HEK293 (cell line): ENCODE results near the gene TAGAP.

Source experiments
- CTCF ChIA-PET: fragments of 350-600 bp; formaldehyde crosslinking; extraction: SDS; loops from one replicate; lab custom pipeline; 2021; ENCODE audit warnings: antibody characterized with exemption; lab: Yijun Ruan, JAX
- POLR2A ChIA-PET: fragments of 300-600 bp; formaldehyde crosslinking; extraction: SDS; loops from one replicate; lab custom pipeline; 2020; ENCODE audit warnings: antibody characterized with exemption, inconsistent platforms; lab: Yijun Ruan, JAX
- H3K27ac ChIP-seq: fragments of 200-500 bp; sonication (Bioruptor generic); 2 replicates; pipeline ENCODE4 v1.5.1; 2014; ENCODE audit warnings: low read depth, low read length, control low read depth, inconsistent platforms; ENCODE audit errors: extremely low read depth
- H3K36me3 ChIP-seq, 2 experiments: fragments of 200-500 bp in 1 of 2; sonication (Bioruptor generic) in 1 of 2; 1 replicate in 1 of 2; 2 replicates in 1 of 2; pipeline ENCODE4 v1.5.1; 2014 to 2017; ENCODE audit warnings: inconsistent platforms in 2 of 2, low read length in 2 of 2; ENCODE audit not compliant: control insufficient read depth in 2 of 2, insufficient read depth in 1 of 2
- H3K4me1 ChIP-seq: fragments of 200-500 bp; sonication (Bioruptor generic); 2 replicates; pipeline ENCODE4 v1.5.1; 2014; ENCODE audit warnings: mild to moderate bottlenecking, low read length, inconsistent platforms; ENCODE audit not compliant: control insufficient read depth, insufficient read depth
- H3K4me3 ChIP-seq: 2 replicates; pipeline ENCODE4 v1.5.1; 2011; ENCODE audit warnings: low read depth, mild to moderate bottlenecking, control low read depth, low read length, moderate library complexity
- H3K9me3 ChIP-seq: fragments of 200-500 bp; sonication (Bioruptor generic); 2 replicates; pipeline ENCODE4 v1.5.1; 2014; ENCODE audit warnings: low read depth, low read length, inconsistent platforms; ENCODE audit not compliant: control insufficient read depth, insufficient read depth
- HOXD13 ChIP-seq: sonication (generic); formaldehyde crosslinking; IDR thresholded peaks from 2 replicates; pipeline ENCODE4 v1.8.0; 2022; ENCODE audit warnings: missing genetic modification reagents, borderline replicate concordance
- SP7 ChIP-seq: fragments of 450-650 bp; formaldehyde crosslinking; IDR thresholded peaks from 2 replicates; pipeline ENCODE4 v1.5.1; 2016; ENCODE audit warnings: missing biosample characterization, missing genetic modification characterization
- ZBTB20 ChIP-seq: fragments of 450-650 bp; formaldehyde crosslinking; IDR thresholded peaks from 2 replicates; pipeline ENCODE4 v1.5.1; 2016; ENCODE audit warnings: missing biosample characterization, missing genetic modification characterization
- ZBTB8A ChIP-seq: fragments of 450-650 bp; formaldehyde crosslinking; IDR thresholded peaks from 2 replicates; pipeline ENCODE4 v1.5.1; 2016; ENCODE audit warnings: missing biosample characterization, missing genetic modification characterization
- ZFP69B ChIP-seq: fragments of 450-650 bp; formaldehyde crosslinking; IDR thresholded peaks from 2 replicates; pipeline ENCODE4 v1.5.1; 2016; ENCODE audit warnings: missing biosample characterization, missing genetic modification characterization
- ZIC2 ChIP-seq: fragments of 450-650 bp; formaldehyde crosslinking; IDR thresholded peaks from 2 replicates; pipeline ENCODE4 v1.5.1; 2016; ENCODE audit warnings: missing biosample characterization, missing genetic modification characterization
- ZNF175 ChIP-seq: fragments of 450-650 bp; formaldehyde crosslinking; IDR thresholded peaks from 2 replicates; pipeline ENCODE4 v1.5.1; 2016; ENCODE audit warnings: missing biosample characterization, missing genetic modification characterization
- ZNF211 ChIP-seq: fragments of 450-650 bp; formaldehyde crosslinking; IDR thresholded peaks from 2 replicates; pipeline ENCODE4 v1.5.1; 2016; ENCODE audit warnings: low read depth, missing biosample characterization, missing genetic modification characterization
- ZNF302 ChIP-seq: fragments of 450-650 bp; formaldehyde crosslinking; IDR thresholded peaks from 2 replicates; pipeline ENCODE4 v1.5.1; 2016; ENCODE audit warnings: missing biosample characterization, missing genetic modification characterization, low read depth
- ZNF37A ChIP-seq: fragments of 450-650 bp; IDR thresholded peaks from 2 replicates; pipeline ENCODE4 v1.5.1; 2018; ENCODE audit warnings: missing biosample characterization, missing genetic modification characterization
- ZNF571 ChIP-seq: fragments of 450-650 bp; formaldehyde crosslinking; IDR thresholded peaks from 2 replicates; pipeline ENCODE4 v1.5.0; 2017; ENCODE audit warnings: missing biosample characterization, missing genetic modification characterization
- ZNF596 ChIP-seq: fragments of 450-650 bp; IDR thresholded peaks from 2 replicates; pipeline ENCODE4 v1.5.0; 2018; ENCODE audit warnings: missing biosample characterization, mild to moderate bottlenecking, missing genetic modification characterization, moderate library complexity
- ZNF600 ChIP-seq: fragments of 450-650 bp; formaldehyde crosslinking; IDR thresholded peaks from 2 replicates; pipeline ENCODE4 v1.5.1; 2016; ENCODE audit warnings: missing biosample characterization, missing genetic modification characterization
- ZNF621 ChIP-seq: fragments of 450-650 bp; formaldehyde crosslinking; IDR thresholded peaks from 2 replicates; pipeline ENCODE4 v1.5.1; 2017; ENCODE audit warnings: missing biosample characterization, missing genetic modification characterization
- ZNF701 ChIP-seq: fragments of 450-650 bp; formaldehyde crosslinking; IDR thresholded peaks from 2 replicates; pipeline ENCODE4 v1.5.1; 2016; ENCODE audit warnings: missing biosample characterization, missing genetic modification characterization
- ZNF747 ChIP-seq: fragments of 450-650 bp; formaldehyde crosslinking; IDR thresholded peaks from 2 replicates; pipeline ENCODE4 v1.5.1; 2016; ENCODE audit warnings: missing biosample characterization, missing genetic modification characterization
- ZNF768 ChIP-seq: fragments of 450-650 bp; formaldehyde crosslinking; IDR thresholded peaks from 2 replicates; pipeline ENCODE4 v1.5.1; 2018; ENCODE audit warnings: missing biosample characterization, mild to moderate bottlenecking, missing genetic modification characterization
- ZNF837 ChIP-seq: fragments of 450-650 bp; formaldehyde crosslinking; IDR thresholded peaks from 2 replicates; pipeline ENCODE4 v1.5.1; 2016; ENCODE audit warnings: missing biosample characterization, missing genetic modification characterization
- ZSCAN5A ChIP-seq: fragments of 450-650 bp; formaldehyde crosslinking; IDR thresholded peaks from 2 replicates; pipeline ENCODE4 v1.5.1; 2016; ENCODE audit warnings: missing biosample characterization, missing genetic modification characterization
- TF ChIP-seq, protein P1 (sequence below): fragments of 450-650 bp; formaldehyde crosslinking; IDR thresholded peaks from 2 replicates; pipeline ENCODE4 v1.5.1; 2016; ENCODE audit warnings: missing biosample characterization, missing genetic modification characterization
- TF ChIP-seq, protein P2 (sequence below): fragments of 450-650 bp; formaldehyde crosslinking; IDR thresholded peaks from 2 replicates; pipeline ENCODE4 v1.5.1; 2017; ENCODE audit warnings: missing biosample characterization, missing genetic modification characterization
- TF ChIP-seq, protein P3 (sequence below): sonication (generic); formaldehyde crosslinking; IDR thresholded peaks from 2 replicates; pipeline ENCODE4 v1.8.1; 2022; ENCODE audit warnings: mild to moderate bottlenecking, moderate library complexity, missing genetic modification reagents
- TF ChIP-seq, protein P4 (sequence below): fragments of 450-650 bp; formaldehyde crosslinking; IDR thresholded peaks from 2 replicates; pipeline ENCODE4 v1.5.1; 2016; ENCODE audit warnings: missing biosample characterization, missing genetic modification characterization

TAGAP gene

DNA sequence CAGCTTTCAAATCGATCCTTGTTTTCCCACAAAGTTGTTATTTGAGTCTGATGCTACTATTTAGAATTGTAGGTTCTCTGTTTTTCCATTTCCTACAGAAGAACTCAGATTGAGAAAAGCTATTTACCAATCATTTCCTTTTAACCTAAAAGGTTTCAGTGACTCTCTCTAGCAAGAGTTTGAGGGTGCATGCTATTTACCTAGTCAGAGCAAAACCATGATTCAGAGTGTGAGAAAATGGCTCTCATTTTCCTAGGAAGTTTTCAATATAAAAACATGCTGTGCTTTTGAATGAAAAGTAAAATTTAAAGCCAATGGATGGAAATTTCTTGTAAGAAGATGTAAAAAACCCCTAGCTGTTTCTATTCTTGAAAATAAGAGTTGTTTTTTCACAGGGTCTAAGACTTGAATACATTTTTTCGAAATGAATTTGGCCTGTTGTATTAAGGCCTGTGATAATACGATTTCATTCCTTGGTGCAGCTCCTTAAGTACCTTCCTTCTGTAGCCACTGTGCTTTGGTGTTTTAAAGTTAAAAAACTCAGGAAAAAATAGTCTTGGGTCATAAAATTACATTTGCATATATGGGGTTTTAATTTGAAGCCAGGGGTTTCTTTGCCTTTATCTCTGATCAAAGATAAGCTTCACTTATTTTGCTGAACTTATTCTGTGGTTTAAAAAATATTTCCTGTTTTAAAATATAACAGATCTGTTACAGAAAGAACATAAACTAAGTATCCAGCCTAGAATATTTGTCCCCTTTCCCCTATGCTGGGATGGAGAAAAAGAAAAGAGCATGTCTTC is 26.8 kb downstream of the TAGAP start (continued):
- TF ChIP-seq, protein P1, sequence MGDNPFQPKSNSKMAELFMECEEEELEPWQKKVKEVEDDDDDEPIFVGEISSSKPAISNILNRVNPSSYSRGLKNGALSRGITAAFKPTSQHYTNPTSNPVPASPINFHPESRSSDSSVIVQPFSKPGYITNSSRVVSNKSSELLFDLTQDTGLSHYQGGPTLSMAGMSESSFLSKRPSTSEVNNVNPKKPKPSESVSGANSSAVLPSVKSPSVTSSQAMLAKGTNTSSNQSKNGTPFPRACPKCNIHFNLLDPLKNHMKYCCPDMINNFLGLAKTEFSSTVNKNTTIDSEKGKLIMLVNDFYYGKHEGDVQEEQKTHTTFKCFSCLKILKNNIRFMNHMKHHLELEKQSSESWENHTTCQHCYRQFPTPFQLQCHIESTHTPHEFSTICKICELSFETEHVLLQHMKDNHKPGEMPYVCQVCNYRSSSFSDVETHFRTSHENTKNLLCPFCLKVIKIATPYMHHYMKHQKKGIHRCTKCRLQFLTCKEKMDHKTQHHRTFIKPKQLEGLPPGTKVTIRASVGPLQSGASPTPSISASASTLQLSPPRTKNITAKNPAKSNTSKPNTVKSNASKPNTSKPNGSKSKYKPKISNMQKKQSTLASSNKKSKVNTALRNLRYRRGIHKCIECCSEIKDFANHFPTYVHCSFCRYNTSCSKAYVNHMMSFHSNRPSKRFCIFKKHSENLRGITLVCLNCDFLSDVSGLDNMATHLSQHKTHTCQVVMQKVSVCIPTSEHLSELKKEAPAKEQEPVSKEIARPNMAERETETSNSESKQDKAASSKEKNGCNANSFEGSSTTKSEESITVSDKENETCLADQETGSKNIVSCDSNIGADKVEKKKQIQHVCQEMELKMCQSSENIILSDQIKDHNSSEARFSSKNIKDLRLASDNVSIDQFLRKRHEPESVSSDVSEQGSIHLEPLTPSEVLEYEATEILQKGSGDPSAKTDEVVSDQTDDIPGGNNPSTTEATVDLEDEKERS (tag by site-specific recombination) = no peak
- TF ChIP-seq ZSCAN5A (tag by site-specific recombination) = no peak
- TF ChIP-seq ZBTB20 (tag by site-specific recombination) = no peak
- TF ChIP-seq ZIC2 = no peak
- TF ChIP-seq, protein P2, sequence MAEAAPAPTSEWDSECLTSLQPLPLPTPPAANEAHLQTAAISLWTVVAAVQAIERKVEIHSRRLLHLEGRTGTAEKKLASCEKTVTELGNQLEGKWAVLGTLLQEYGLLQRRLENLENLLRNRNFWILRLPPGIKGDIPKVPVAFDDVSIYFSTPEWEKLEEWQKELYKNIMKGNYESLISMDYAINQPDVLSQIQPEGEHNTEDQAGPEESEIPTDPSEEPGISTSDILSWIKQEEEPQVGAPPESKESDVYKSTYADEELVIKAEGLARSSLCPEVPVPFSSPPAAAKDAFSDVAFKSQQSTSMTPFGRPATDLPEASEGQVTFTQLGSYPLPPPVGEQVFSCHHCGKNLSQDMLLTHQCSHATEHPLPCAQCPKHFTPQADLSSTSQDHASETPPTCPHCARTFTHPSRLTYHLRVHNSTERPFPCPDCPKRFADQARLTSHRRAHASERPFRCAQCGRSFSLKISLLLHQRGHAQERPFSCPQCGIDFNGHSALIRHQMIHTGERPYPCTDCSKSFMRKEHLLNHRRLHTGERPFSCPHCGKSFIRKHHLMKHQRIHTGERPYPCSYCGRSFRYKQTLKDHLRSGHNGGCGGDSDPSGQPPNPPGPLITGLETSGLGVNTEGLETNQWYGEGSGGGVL (tag by site-specific recombination) = no peak
- no peak for TF ChIP-seq ZNF302 (tag by site-specific recombination)
- TF ChIP-seq ZNF768 (tag by site-specific recombination) = no peak
- TF ChIP-seq ZBTB8A (tag by site-specific recombination) = no peak
- TF ChIP-seq, all 188 proteins: peak for 0

GRCh38 chr6:159014406-159014805 is 30.4 kb downstream of the TAGAP start:
- Histone ChIP-seq H3K4me3 (no peak overlapping the region), H3K9me3 (no peaks in the 10 kb centered on the region), H3K36me3 (no peaks in the 10 kb centered on the region), H3K27ac (no peak overlapping the region), H3K4me1 (no peaks in the 10 kb centered on the region)
- TF ChIP-seq ZNF621 (no peak), ZNF837 (tag by site-specific recombination) (no peak), ZNF600 (no peak), ZFP69B (tag by site-specific recombination) (no peak), ZNF211 (tag by site-specific recombination) (no peak), ZNF701 (tag by site-specific recombination) (no peak), ZNF596 (tag by site-specific recombination) (no peak), ZNF175 (tag by site-specific recombination) (no peak), HOXD13 (CRISPR knock-in tag) (no peak), SP7 (tag by site-specific recombination) (no peak), ZNF571 (tag by site-specific recombination) (no peak), ZNF747 (tag by site-specific recombination) (no peak), ZNF37A (tag by site-specific recombination) (no peak)
- TF ChIP-seq, protein P3, sequence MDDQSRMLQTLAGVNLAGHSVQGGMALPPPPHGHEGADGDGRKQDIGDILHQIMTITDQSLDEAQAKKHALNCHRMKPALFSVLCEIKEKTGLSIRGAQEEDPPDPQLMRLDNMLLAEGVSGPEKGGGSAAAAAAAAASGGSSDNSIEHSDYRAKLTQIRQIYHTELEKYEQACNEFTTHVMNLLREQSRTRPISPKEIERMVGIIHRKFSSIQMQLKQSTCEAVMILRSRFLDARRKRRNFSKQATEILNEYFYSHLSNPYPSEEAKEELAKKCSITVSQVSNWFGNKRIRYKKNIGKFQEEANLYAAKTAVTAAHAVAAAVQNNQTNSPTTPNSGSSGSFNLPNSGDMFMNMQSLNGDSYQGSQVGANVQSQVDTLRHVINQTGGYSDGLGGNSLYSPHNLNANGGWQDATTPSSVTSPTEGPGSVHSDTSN (CRISPR knock-in tag) = no peak
- TF ChIP-seq, protein P4, sequence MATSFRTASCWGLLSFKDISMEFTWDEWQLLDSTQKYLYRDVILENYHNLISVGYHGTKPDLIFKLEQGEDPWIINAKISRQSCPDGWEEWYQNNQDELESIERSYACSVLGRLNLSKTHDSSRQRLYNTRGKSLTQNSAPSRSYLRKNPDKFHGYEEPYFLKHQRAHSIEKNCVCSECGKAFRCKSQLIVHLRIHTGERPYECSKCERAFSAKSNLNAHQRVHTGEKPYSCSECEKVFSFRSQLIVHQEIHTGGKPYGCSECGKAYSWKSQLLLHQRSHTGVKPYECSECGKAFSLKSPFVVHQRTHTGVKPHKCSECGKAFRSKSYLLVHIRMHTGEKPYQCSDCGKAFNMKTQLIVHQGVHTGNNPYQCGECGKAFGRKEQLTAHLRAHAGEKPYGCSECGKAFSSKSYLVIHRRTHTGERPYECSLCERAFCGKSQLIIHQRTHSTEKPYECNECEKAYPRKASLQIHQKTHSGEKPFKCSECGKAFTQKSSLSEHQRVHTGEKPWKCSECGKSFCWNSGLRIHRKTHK (tag by site-specific recombination) = no peak
- CTCF ChIA-PET = interaction anchor here (1.5 to 1.8 kb wide), 2 partner anchors 12 to 120 kb away, joined by 3 to 7 read pairs; no protein-coding TSS in a partner anchor
- POLR2A ChIA-PET = no interaction called here
